Suprapubic skin (tissue), 4 donors: ENCODE data around the gene SLC6A6.

Experiments
- CTCF ChIP-seq, 2 donors: fragments of 200-600 bp in 1 of 2; fragments of 450-650 bp in 1 of 2; sonication (generic) in 1 of 2; IDR thresholded peaks; one replicate each; pipeline ENCODE4 v1.5.1; 2016 to 2019; ENCODE audit warnings: antibody characterized with exemption in 2 of 2, mild to moderate bottlenecking in 1 of 2, moderate library complexity in 1 of 2
- POLR2A ChIP-seq, 2 donors: fragments of 450-650 bp; IDR thresholded peaks; one replicate each; pipeline ENCODE4 v1.6.1; 2017; ENCODE audit warnings: antibody characterized with exemption in 2 of 2, mild to moderate bottlenecking in 2 of 2, moderate library complexity in 2 of 2
- POLR2AphosphoS5 ChIP-seq, 3 donors: sonication (generic); formaldehyde crosslinking; IDR thresholded peaks; one replicate each; pipeline ENCODE4 v1.6.1; 2017; ENCODE audit warnings: antibody characterized with exemption in 3 of 3

GRCh38 chr3:14371573-14372474 lies 30.6 kb upstream of the SLC6A6 start:
- TF ChIP-seq CTCF (IDR thresholded peaks at IDR 0.05) (peak in 1 of 2 donors; percentile 5), POLR2A (IDR thresholded peaks at IDR 0.05) (no peak), POLR2AphosphoS5 (IDR thresholded peaks at IDR 0.05) (no peak)
